GM18907 (cell line): Measurements from ENCODE around the gene BLVRA.
A peak's percentile ranks its signal among the peaks of the same experiment; 100 is the strongest.
"Not testable (repeated sequence)": the region's sequence is repeated elsewhere in the genome, so short reads cannot be mapped to it uniquely, and the experiment has no call there.

Experiments
- ATAC-seq: cut with Tn5 transposase; IDR thresholded peaks from one replicate; pipeline ENCODE4 v1.9.1; 2021; ENCODE audit warnings: mild to moderate bottlenecking, moderate library complexity; ENCODE audit not compliant: unreplicated experiment

The BLVRA gene

GRCh38 chr7:43799605-43800004, 41.1 kb downstream of the BLVRA start:
- ATAC-seq = no peak

- no peak for ATAC-seq
Observed at GRCh38 chr7:43803865-43804264, 45.4 kb downstream of the BLVRA start.

DNA sequence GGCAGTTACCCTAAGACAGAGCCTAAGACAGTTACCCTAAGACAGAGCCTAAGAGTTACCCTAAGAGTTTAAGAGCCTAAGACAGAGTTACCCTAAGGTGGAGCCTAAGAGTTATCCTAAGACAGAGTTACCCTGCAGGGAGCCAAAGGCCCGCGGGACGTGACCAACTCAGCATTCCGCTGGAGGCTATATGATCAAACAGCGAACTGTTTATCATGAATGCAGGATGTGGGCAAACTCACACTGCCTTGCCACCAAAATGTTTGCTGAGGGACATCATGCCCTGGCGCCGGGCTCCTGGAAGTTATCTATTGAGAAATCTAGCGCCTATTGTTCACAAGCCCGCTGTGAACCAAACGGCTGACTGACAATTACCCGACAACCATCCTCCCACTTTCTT, 49.9 kb downstream of the BLVRA start:
- no peak for ATAC-seq

GRCh38 chr7:43810195-43810941, 51.9 kb downstream of the BLVRA start:
- ATAC-seq = not testable (repeated sequence)

DNA sequence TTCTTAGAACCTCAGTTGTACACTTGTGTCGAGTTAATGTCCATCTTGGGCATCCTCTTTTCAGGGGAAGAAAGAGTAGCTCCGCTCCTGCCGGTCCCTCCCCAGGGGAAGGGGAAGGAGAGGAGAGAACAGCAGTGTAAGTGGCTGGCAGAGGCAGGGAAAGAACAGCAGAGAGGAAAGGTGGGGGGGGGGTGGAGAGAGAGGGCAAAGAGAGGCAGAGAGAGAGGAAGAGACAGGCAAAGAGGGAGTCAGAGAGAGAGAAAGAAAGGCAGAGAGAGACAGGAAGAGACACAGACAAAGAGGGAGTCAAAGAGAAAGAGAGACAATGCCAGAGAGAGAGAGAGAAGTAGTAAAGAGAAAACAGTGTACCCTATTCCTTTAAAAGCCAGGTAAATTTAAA, 56.9 kb downstream of the BLVRA start:
- ATAC-seq = no peak

DNA sequence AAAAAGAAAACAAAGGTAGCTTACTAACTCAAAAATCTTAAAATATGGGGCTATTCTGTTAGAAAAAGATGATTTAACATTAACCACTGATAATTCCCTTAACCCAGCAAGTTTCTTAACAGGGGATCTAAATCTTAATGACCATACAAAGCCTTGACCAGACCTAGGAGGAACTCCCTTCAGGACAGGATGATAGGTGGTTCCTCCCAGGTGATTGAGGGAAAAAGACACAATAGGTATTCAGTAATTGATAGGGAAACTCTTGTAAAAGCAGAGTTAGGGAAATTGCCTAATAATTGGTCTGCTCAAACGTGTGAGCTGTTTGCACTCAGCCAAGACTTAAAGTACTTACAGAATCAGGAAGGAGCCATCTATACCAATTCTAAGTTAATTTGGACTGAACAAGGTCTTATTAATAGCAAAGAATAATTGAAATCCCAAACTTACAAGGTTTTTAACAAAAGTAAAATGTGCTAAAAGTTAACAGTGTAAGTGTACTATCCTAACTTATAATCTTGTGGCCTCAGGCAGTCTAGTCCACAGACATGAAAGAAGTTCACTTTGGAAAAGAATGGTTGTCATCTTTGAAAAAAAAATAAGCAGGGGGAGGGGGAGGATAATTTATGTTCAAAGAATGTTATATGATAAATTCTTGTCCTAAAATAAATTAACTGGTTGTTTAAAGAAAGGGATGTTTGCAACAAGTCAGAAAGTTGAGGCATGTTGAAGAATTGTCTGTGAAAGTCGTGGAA, 57.7 kb downstream of the BLVRA start:
- not testable (repeated sequence) for ATAC-seq

- ATAC-seq = not testable (repeated sequence)
Observed at GRCh38 chr7:43823425-43823824, 64.9 kb downstream of the BLVRA start.

DNA sequence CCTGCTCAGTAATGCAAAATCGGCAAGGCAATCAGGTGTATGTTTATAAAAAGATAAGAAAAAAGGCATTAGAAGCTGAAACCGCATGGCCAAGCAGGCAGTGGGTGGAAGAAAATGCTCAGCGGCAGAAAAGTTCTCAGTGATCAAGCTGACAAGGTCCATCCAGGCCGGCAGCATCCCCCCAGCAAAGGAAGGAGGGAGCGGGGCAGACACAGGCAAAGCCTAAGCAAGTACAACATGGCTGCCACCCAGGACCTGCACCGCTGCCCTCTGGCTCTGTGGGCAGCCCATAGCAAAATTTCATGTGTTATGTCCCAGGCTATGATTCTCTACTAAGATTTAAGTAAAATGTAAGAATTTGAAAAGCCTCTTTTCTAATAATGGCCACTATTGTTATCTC, 65.5 kb downstream of the BLVRA start:
- no peak for ATAC-seq

DNA sequence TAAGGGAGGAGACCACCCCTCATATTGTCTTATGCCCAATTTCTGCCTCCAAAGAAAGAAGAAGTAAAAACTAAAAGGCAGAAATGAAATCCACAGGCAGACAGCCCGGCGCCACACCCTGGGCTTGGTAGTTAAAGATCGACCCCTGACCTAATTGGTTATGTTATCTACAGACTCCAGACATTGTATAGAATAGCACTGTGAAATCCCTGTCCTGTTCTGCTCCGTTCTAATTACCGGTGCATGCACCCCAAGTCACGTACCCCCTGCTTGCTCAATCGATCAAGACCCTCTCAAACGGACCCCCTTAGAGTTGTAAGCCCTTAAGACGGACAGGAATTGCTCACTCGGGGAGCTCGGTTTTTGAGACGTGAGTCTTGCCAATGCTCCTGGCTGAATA, 66.0 kb downstream of the BLVRA start:
- not testable (repeated sequence) for ATAC-seq

- ATAC-seq = no peak
Observed at GRCh38 chr7:43824963-43825362, 66.5 kb downstream of the BLVRA start.

GRCh38 chr7:43825391-43825808, 66.9 kb downstream of the BLVRA start:
- ATAC-seq = no peak

- not testable (repeated sequence) for ATAC-seq
Observed at GRCh38 chr7:43830917-43831316, 72.4 kb downstream of the BLVRA start.

- ATAC-seq = peak; percentile 55
Observed at GRCh38 chr7:43834463-43835251, 76.2 kb downstream of the BLVRA start.

DNA sequence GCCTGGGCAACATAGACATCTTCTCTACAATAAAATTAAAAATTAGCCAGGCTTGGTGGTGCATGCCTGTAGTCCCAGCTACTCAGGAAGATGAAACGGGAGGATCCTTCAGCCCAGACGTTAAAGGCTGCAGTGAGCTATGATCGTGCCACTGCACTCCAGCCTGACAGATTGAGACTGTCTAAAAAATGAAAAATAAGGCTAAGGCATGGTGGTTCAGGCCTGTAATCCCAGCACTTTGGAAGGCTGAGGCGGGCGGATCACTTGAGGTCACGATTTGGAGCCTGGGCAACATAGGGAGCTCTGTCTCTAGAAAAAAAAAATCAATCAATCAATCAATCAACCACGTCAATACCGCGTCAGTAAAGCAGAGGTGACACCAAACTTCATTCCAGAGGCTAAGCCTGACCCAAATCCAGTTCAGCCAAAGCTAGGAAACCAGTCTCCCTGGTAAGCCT, 79.8 kb downstream of the BLVRA start:
- ATAC-seq = no peak

DNA sequence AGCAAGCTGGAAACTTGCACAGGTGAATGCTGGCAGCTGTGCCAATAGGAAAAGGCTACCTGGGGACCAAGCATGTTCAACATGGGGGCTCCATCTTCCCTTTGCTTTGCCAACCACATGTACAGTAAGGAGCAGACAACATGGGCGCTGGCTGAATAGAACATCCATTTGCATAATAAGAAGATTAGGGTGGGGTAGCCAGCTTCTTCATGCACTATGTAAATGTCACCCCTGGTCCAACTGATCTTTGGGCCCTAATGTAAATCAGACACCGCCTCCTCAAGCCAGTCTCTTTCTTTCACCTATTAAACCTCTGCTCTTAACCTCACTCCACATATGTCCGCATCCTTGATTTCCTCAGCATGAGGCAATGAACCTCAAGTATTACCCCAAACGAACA, 84.8 kb downstream of the BLVRA start:
- no peak for ATAC-seq

DNA sequence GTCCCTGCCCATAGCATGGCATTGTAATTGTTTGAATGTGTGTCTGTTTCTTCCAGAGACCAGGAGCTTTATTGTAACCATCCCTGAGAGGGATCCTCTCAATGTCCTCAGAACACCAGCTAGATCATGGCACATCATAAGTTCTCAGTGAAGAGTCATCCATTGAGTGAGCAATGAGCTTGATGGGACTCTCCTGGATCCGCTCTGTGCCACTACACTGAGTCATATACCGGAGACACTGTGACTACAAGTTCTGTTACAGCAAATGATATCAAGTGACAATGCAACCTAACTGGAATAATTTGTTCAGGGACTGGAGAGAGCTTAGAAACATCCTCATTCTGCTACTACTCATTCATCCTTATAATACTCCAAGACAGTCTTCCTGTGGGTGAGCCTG, 85.8 kb downstream of the BLVRA start:
- ATAC-seq = no peak

DNA sequence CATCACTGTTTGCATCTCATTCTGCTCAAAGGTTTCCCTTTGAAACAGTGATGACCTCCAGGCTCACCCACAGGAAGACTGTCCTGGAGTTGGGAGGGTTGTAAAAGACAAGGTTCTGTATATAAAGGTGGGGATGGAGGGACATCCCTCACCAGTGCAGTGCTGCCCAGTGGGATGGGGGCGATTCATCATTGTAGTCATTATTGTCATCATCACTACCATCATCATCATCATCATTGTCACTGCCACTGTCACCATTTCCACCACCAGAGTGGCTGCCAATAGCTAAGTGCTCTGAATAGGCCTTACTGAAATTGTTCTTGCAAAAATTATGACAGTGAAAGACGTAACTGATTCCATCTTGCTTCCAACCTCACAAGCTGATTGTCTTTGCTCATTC, 86.2 kb downstream of the BLVRA start:
- no peak for ATAC-seq

- ATAC-seq = no peak
Observed at GRCh38 chr7:43847496-43847895, 89.0 kb downstream of the BLVRA start.

DNA sequence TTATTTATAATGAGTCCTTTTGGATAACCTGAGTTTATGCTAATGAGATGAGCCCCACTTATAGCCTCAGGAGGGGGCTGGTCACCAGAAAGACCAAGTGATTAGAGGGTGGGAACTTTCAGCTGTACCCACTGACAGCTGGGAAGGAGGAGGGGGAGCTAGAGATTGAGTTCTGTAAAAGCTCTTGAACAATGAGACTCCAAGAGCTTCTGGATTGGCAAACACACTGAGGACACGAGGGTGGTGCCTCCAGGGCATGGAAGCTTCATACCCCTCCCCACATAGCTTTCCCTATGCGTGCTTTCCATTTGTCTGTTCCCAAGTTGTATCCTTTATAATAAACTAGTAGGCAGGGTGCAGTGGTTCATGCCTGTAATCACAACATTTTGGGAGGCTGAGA, 90.6 kb downstream of the BLVRA start:
- ATAC-seq = no peak

- ATAC-seq = no peak
Observed at GRCh38 chr7:43850348-43851116, 92.1 kb downstream of the BLVRA start.

- ATAC-seq = no peak
Observed at GRCh38 chr7:43851805-43852204, 93.3 kb downstream of the BLVRA start.
